ENCODE measurements around the gene GLRX.
A peak's percentile ranks its signal among the peaks of the same experiment; 100 is the strongest.
"Not testable (repeated sequence)": the region's sequence is repeated elsewhere in the genome, so short reads cannot be mapped to it uniquely, and the experiment has no call there.

The GLRX gene

GRCh38 chr5:95826949-95827891, 4.7 kb upstream of the GLRX start:
- DNase-seq (ENCODE audit: low spot score), result no peak

- no peak for DNase-seq (ENCODE audit: low spot score)
Measured at GRCh38 chr5:95825495-95825894, 3.0 kb upstream of the GLRX start.

- DNase-seq (ENCODE audit: low spot score), result no peak
Measured at GRCh38 chr5:95824747-95825146, 2.2 kb upstream of the GLRX start.

DNA sequence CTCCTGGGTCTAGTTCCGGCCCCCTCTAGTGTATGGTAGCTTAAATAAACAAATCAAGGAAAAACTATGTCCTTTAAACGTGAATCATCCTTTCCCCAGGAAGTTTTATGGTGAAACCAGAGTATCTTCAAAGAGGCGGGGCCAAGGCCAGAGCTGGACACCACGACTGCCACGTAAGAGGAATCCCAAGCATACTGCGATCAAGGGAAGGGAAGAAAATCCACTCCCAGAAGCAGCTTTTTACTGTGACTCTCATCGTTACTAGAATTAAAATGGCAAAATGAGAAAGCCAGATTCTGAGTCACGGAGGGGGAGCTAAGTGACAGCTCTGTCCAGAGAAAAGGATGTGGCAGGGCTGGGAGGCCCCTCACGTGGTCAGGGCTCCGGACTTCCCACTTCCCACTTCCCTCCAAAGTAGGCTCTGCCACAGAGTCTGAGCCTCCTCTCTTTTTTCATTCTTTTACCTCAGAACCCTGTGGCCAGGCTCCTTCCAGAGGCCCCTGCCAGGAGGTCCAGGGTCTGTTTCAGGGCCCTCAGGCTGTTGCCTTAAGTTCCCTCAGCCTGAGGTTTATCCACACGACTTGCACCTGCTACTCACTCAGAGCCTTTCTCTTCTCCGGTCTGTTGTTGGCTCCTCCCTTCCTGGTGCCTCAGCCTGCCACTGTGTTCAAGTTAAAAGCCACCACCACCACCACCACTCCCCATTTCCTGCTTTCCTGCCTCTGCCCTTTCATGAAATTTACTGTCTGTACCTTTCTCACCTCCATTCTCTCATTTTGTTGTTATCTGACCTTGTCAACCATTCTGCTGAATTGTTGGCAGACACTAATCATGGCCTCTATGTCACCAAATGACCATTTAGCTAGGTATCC, 1.4 kb upstream of the GLRX start:
- DNase-seq (ENCODE audit: low spot score), result peak; percentile 92

- DNase-seq (ENCODE audit: low spot score), result no peak
Measured at GRCh38 chr5:95823218-95823737, 752 bp upstream of the GLRX start.

- peak; percentile 94 for DNase-seq (ENCODE audit: low spot score)
Measured at GRCh38 chr5:95822043-95822541, 434 bp downstream of the GLRX start.

GRCh38 chr5:95821110-95822021, 1.2 kb downstream of the GLRX start:
- no peak for DNase-seq (ENCODE audit: low spot score)

DNA sequence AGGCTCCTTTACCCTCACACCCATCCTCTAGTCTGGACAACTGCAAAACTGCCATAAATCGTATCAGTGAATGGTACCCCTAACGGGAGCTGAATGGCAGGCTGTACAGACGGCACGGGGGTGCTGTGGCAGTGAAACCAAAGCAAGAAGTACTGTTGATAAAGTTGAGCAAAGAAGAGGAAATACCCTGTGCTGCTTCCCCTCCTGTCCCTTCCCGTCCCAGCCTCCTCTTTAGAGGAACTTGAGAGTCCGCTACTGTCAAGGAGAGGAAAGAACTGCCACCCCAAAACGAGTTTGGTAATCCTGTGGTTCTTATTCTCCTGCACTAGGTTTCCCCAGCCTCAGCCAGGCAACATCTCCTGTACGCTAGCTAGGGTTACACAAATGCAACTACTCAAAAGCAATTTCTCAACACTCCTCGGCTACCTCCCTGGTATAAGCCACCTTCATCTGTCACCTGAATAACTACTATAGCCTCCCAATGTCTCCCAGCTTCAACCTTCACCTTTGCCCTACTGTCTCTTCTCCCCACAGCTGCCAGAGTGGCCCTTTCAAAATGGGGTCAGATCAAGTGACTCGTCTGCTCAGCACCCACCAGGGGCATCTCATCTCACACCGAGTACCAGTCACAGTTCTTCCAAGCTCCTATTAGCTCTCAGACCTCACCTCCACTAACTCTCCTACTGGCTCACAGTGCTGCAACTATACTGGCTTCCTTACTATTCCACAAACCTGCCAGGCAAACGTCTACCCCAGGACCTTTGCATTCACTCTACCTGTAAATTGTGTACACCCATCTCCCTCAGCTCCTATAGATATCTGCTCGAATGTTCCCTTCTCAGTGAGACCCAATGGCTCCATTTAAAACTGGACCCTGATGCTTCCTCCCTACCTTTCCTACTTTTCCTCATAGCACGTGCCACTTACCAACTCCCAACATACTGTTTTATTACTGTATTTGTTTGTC, 4.1 kb downstream of the GLRX start:
- DNase-seq (ENCODE audit: low spot score), result no peak

GRCh38 chr5:95817430-95817829, 5.1 kb downstream of the GLRX start:
- no peak for DNase-seq (ENCODE audit: low spot score)

DNA sequence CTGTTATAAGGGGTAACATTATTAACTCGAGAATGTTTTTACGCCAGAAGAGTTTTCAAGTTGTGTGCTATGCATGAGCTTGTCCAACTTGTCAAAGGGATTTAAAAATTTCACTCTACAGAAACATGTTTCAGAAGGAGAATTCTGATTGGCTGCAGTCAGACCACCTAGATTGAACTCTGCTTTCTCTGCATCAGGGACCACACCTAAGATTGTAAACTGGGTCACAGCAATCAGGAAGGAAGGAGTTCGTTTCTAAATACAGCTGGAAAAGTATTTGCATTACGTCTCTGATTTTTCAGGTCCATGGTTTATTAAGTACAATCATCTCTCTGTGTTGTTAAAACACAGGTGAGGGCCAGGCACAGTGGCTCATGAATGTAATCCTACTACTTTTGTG, 5.8 kb downstream of the GLRX start:
- DNase-seq (ENCODE audit: low spot score), result no peak

- DNase-seq (ENCODE audit: low spot score), result no peak
Measured at GRCh38 chr5:95816341-95816740, 6.2 kb downstream of the GLRX start.

DNA sequence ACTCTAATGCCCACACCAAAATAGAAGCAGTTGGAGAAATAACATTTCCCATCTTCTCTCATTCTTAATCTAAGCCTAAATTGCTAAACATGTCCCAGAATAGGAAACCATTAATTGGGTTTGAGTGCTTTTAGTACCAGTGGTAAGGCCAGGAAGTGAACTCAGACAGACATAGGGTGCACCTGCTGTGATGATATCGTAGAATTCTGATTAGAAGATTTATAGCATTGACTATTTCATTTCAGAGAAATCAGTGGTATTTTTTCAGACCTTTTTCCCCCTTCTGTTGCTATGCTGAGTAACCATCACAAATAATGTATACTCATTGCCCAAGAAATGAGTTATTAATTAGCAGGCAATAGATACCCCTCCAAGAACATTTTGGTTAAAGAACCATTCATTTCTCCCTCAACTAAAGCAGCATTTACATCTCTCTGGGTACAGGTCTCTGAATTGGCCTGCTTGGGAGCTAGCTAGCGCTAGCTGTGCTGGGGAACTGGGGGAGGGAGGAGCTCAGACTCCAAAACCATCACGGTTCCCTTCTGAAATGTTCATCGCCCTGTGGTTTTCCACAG, 7.3 kb downstream of the GLRX start:
- DNase-seq (ENCODE audit: low spot score), result no peak

DNA sequence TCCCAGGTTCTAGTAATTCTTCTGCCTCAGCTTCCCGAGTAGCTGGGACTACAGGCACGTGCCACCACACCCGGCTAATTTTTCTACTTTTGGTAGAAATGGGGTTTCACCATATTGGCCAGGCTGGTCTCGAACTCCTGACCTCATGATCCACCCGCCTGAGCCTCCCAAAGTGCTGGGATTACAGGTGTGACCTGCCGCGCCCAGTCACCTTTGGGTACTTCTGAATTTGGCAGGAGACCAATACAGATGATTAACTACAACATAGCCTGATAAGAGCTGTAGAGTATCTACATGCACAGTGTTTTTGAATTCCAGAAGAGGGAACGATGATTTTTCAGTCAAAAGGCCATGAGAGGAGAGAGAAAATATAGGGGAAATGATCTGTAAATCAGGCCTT, 9.5 kb downstream of the GLRX start:
- DNase-seq (ENCODE audit: low spot score), result not testable (repeated sequence)

- DNase-seq (ENCODE audit: low spot score), result no peak
Measured at GRCh38 chr5:95812074-95812471, 10.5 kb downstream of the GLRX start.

DNA sequence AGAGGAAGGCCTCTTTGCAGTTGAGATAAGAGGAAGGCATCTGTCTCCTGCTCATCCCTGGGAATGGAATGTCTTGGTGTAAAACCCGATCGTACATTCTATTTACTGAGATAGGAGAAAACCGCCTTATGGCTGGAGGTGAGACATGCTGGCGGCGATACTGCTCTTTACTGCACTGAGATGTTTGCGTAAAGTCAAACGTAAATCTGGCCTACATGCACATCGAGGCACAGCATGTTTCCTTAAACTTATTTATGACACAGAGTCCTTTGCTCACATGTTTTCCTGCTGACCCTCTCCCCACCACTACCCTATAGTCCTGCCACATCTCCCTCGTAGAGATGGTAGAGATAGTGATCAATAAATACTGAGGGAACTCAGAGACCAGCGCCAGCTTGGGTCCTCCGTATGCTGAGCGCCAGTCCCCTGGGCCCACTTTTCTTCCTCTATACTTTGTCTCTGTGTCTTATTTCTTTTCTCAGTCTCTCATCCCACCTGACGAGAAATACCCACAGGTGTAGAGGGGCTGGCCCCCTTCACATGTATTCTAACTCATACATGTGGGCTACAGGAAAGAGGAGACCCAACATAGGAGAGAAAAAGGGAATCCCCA, 11.0 kb downstream of the GLRX start:
- not testable (repeated sequence) for DNase-seq (ENCODE audit: low spot score)

- DNase-seq (ENCODE audit: low spot score), result not testable (repeated sequence)
Measured at GRCh38 chr5:95811126-95811423, 11.5 kb downstream of the GLRX start.

GRCh38 chr5:95810305-95811125, 12.0 kb downstream of the GLRX start:
- no peak for DNase-seq (ENCODE audit: low spot score)

DNA sequence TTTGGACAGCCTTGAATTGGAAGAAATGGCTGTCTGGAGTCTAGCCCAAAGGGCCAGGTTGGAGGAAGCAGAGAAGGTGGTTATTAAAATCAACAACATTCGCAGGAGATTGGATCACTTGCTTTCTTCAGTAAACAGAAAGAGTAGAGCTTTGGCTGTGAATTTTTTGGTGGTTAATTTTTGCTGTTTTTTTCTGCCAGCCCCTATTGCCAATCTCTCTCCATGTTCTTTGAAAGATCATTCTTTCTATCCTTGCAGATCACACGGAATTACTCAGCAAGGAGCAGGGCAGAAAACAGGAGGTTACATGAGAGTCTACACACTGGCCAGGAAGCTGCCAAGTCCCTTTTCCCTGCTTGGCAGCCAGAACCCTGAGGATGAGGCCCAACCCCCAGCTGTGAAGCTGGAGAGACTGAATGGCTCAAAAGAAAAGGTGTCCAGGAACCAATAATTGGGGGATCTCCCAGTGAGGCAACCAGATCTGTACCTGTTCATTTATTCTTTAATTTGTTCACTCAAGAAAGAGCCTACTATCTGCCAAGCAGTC, 13.0 kb downstream of the GLRX start:
- DNase-seq (ENCODE audit: low spot score), result no peak

Measured in kidney capillary endothelial cell (primary cell).